GM18951 (cell line): ENCODE measurements around the gene FARSA.

Experiments used
- POLR2A ChIP-seq: IDR thresholded peaks from 4 replicates; pipeline ENCODE4 v1.6.1; 2011; ENCODE audit warnings: mild to moderate bottlenecking; ENCODE audit not compliant: insufficient read length, insufficient read depth; ENCODE audit errors: extremely low read depth
- in situ Hi-C: fragments of 300-500 bp; cut with MboI; formaldehyde crosslinking; loops from one replicate; pipeline ENCODE4 v1.12.0; 2022; ENCODE audit warnings: low sequenced_read_pairs, mixed read lengths, inconsistent platforms; ENCODE audit not compliant: unreplicated experiment

FARSA gene

GRCh38 chr19:12885749-12886650 lies 47.5 kb downstream of the FARSA start:
- no peak for TF ChIP-seq POLR2A
- in situ Hi-C loops = no loop called here

GRCh38 chr19:12884926-12885748 lies 48.4 kb downstream of the FARSA start:
- TF ChIP-seq POLR2A = peak; percentile 46
- in situ Hi-C loops = no loop called here

- TF ChIP-seq POLR2A = no peak
- in situ Hi-C loops = no loop called here
Measured at GRCh38 chr19:12884627-12884925, 48.9 kb downstream of the FARSA start.

GRCh38 chr19:12884202-12884601 lies 49.3 kb downstream of the FARSA start:
- TF ChIP-seq POLR2A = no peak
- in situ Hi-C loops = no loop called here

- TF ChIP-seq POLR2A = no peak
Measured at GRCh38 chr19:12882589-12882988, 50.9 kb downstream of the FARSA start.

GRCh38 chr19:12881172-12881808 lies 52.2 kb downstream of the FARSA start, which contains the start of gene DNASE2:
DNASE2 (minus strand) TSS chr19:12881449; CDS start chr19:12881375, 74 bp downstream.
- in situ Hi-C loops = no loop called here
- TF ChIP-seq POLR2A = peak; percentile 88

More at GRCh38 chr19:12882589-12882988, 50.9 kb downstream of the FARSA start:
- in situ Hi-C loops = no loop called here

- in situ Hi-C loops = no loop called here
- no peak for TF ChIP-seq POLR2A
Measured at GRCh38 chr19:12880551-12881171, 52.9 kb downstream of the FARSA start.

- in situ Hi-C loops = no loop called here
- TF ChIP-seq POLR2A = no peak
Measured at GRCh38 chr19:12875086-12875485, 58.4 kb downstream of the FARSA start.

GRCh38 chr19:12873891-12874745 lies 59.4 kb downstream of the FARSA start:
- in situ Hi-C loops = no loop called here
- no peak for TF ChIP-seq POLR2A

- in situ Hi-C loops = no loop called here
- no peak for TF ChIP-seq POLR2A
Measured at GRCh38 chr19:12872941-12873890, 60.3 kb downstream of the FARSA start.
